Gastroesophageal sphincter (tissue), 4 donors: ENCODE measurements around the gene TEX22. TPM values are rescaled to one million over a fixed set of nuclear protein-coding genes. Genes with fewer than 3 reads are reported as not detected.

Source experiments
- ATAC-seq: fragments of 150-250 bp; one replicate; pipeline ENCODE4 v1.9.1; 2016; ENCODE audit warnings: mild to moderate bottlenecking, moderate library complexity
- H3K27ac ChIP-seq, 4 donors: fragments of 200-600 bp; sonication (generic) in 3 of 4; 1 replicate in 3 of 4; 2 replicates in 1 of 4; pipeline ENCODE4 v1.5.1; 2016 to 2019
- H3K27me3 ChIP-seq: fragments of 200-600 bp; sonication (generic); one replicate; pipeline ENCODE4 v1.5.1; 2019
- H3K36me3 ChIP-seq, 2 donors: fragments of 200-600 bp; sonication (generic); one replicate each; pipeline ENCODE4 v1.5.1; 2019; ENCODE audit warnings: control low read depth in 1 of 2
- H3K4me1 ChIP-seq, 3 donors: fragments of 200-600 bp; sonication (generic); 1 replicate in 2 of 3; 2 replicates in 1 of 3; pipeline ENCODE4 v1.5.1; 2016 to 2019; ENCODE audit warnings: control low read depth in 2 of 3
- H3K4me3 ChIP-seq, 2 donors: fragments of 200-600 bp; sonication (generic); one replicate each; pipeline ENCODE4 v1.5.1; 2019; ENCODE audit warnings: mild to moderate bottlenecking in 1 of 2, moderate library complexity in 1 of 2
- H3K9me3 ChIP-seq, 3 donors: fragments of 200-600 bp; sonication (generic); one replicate each; pipeline ENCODE4 v1.5.1; 2017 to 2019; ENCODE audit warnings: control low read depth in 2 of 3
- CTCF ChIP-seq, 4 experiments: fragments of 200-600 bp in 2 of 4; fragments of 450-650 bp in 2 of 4; sonication (generic) in 1 of 4; IDR thresholded peaks; one replicate each; pipeline ENCODE4 v1.5.1; 2017 to 2019; ENCODE audit warnings: antibody characterized with exemption in 4 of 4, mild to moderate bottlenecking in 2 of 4, moderate library complexity in 2 of 4
- EP300 ChIP-seq: sonication (generic); formaldehyde crosslinking; IDR thresholded peaks from one replicate; pipeline ENCODE4 v1.6.1; 2017; ENCODE audit warnings: antibody characterized with exemption, mild to moderate bottlenecking
- POLR2A ChIP-seq, 2 donors: fragments of 450-650 bp; IDR thresholded peaks; one replicate each; pipeline ENCODE4 v1.6.1; 2017; ENCODE audit warnings: antibody characterized with exemption in 2 of 2, mild to moderate bottlenecking in 2 of 2, moderate library complexity in 1 of 2
- POLR2AphosphoS5 ChIP-seq: sonication (generic); formaldehyde crosslinking; IDR thresholded peaks from one replicate; pipeline ENCODE4 v1.6.1; 2017; ENCODE audit warnings: antibody characterized with exemption
- whole genome bisulfite sequencing, 2 donors: methylation state at CpG; one replicate each; pipeline ENCODE4 v1.1.5; 2018; ENCODE audit warnings: low coverage in 1 of 2; 5-methylcytosine and 5-hydroxymethylcytosine counted together
- total RNA-seq, 4 donors: library from RNA; depleted of rRNA; stranded (reverse); fragments of >200 nt; gene quantifications; one replicate each; pipeline ENCODE4 v1.1.0, GENCODE V29; 2016

The TEX22 gene
- total RNA-seq, 4 donors from 2014 or later: 0.42 TPM; not detected in 3

- Histone ChIP-seq H3K9me3 (no peaks in the 10 kb centered on the region), H3K27ac (no peak overlapping the region), H3K4me3 (no peak overlapping the region), H3K27me3 (no peaks in the 10 kb centered on the region), H3K4me1 (no peaks in the 10 kb centered on the region), H3K36me3 (peaks cover 0 to 50% of the 10 kb centered on the region in 2 donors)
- 74 to 80% methylated on average over 8 to 10 of the region's 11 CpGs for WGBS, 2 donors
- ATAC-seq: no peak
- TF ChIP-seq POLR2A (IDR thresholded peaks at IDR 0.05): no peak
- no peak for TF ChIP-seq EP300
- no peak for TF ChIP-seq POLR2AphosphoS5
- TF ChIP-seq CTCF (IDR thresholded peaks at IDR 0.05): no peak
Observed at GRCh38 chr14:105378199-105378598, 20.1 kb upstream of the TEX22 start.

- H3K36me3 ChIP-seq: peaks cover 0 to 54% of the 10 kb centered on the region in 2 donors
- H3K4me3 ChIP-seq: no peak overlapping the region
- no peaks in the 10 kb centered on the region for H3K9me3 ChIP-seq
- WGBS, 2 donors: 93 to 100% methylated on average over 2 to 3 of the region's 17 CpGs
- H3K27ac ChIP-seq: no peak overlapping the region
- TF ChIP-seq CTCF (IDR thresholded peaks at IDR 0.05) (no peak), POLR2A (IDR thresholded peaks at IDR 0.05) (no peak), POLR2AphosphoS5 (no peak), EP300 (no peak)
- H3K4me1 ChIP-seq: no peaks in the 10 kb centered on the region
- ATAC-seq: no peak
- H3K27me3 ChIP-seq: no peaks in the 10 kb centered on the region
Observed at GRCh38 chr14:105378873-105379685, 19.3 kb upstream of the TEX22 start.

GRCh38 chr14:105379946-105380345, 18.4 kb upstream of the TEX22 start:
- peaks cover 0 to 63% of the 10 kb centered on the region in 2 donors for H3K36me3 ChIP-seq
- no peak for ATAC-seq
- 74% methylated on average over 4 of the region's 14 CpGs; no CpG with 5 or more reads in 1 of the 2 donors for WGBS, 2 donors
- TF ChIP-seq EP300 (no peak), CTCF (IDR thresholded peaks at IDR 0.05) (no peak), POLR2A (IDR thresholded peaks at IDR 0.05) (no peak), POLR2AphosphoS5 (no peak)
- no peaks in the 10 kb centered on the region for H3K27me3 ChIP-seq
- H3K27ac ChIP-seq: no peak overlapping the region
- no peak overlapping the region for H3K4me3 ChIP-seq
- H3K9me3 ChIP-seq: no peaks in the 10 kb centered on the region
- no peaks in the 10 kb centered on the region for H3K4me1 ChIP-seq

- no peaks in the 10 kb centered on the region for H3K9me3 ChIP-seq
- no CpG with 5 or more reads among the region's 19 CpGs for WGBS, 2 donors
- TF ChIP-seq CTCF (IDR thresholded peaks at IDR 0.05): no peak
- no peak for TF ChIP-seq POLR2A (IDR thresholded peaks at IDR 0.05)
- no peak overlapping the region for H3K4me3 ChIP-seq
- H3K36me3 ChIP-seq: peaks cover 0 to 71% of the 10 kb centered on the region in 2 donors
- no peaks in the 10 kb centered on the region for H3K27me3 ChIP-seq
- ATAC-seq: no peak
- H3K4me1 ChIP-seq: no peaks in the 10 kb centered on the region
- H3K27ac ChIP-seq: no peak overlapping the region
Observed at GRCh38 chr14:105380756-105381155, 17.6 kb upstream of the TEX22 start.
